K562 (cell line): ENCODE data around the gene VILL. TPM values are rescaled to one million over a fixed set of nuclear protein-coding genes. Genes with fewer than 3 reads are reported as not detected.

Source experiments
- ATAC-seq: fragments of 200-7000 bp; cut with Tn5 transposase; 3 replicates; pipeline ENCODE4 v1.9.1; 2020; ENCODE audit warnings: moderate library complexity
- BruUV-seq: library from RNA; stranded (reverse); fragments of 400-500 nt; replicated peaks from 2 replicates; lab custom pipeline; 2021; lab: Mats Ljungman, UMichigan
- CTCF ChIA-PET: fragments of 300-600 bp; formaldehyde crosslinking; extraction: SDS; loops from one replicate; lab custom pipeline; 2021; ENCODE audit warnings: low intra/inter-chr PET ratio; lab: Yijun Ruan, JAX
- POLR2A ChIA-PET: fragments of 300-600, 350-650 bp; sonication (Branson Sonifier 250); formaldehyde crosslinking; extraction: SDS; loops from one replicate; lab custom pipeline; 2021; ENCODE audit warnings: antibody characterized with exemption, inconsistent platforms; lab: Yijun Ruan, JAX
- DNase-seq, 4 experiments: peaks; one replicate each; pipeline versions ENCODE4 v3.0.0 to v3.0.0-alpha.2; 2011 to 2018; ENCODE audit warnings: low spot score in 3 of 4, mixed read lengths in 3 of 4; ENCODE audit errors: extremely low read depth in 1 of 4
- FAIRE-seq: peaks from 2 replicates; lab custom pipeline; 2011; peaks lifted over from hg19 to GRCh38; lab: Jason Lieb, UNC
- H2AFZ ChIP-seq: 2 replicates; pipeline ENCODE4 v1.6.0; 2011; ENCODE audit warnings: low read depth, low read length, control low read depth, inconsistent platforms
- H3K27ac ChIP-seq: fragments of 200-600 bp; 3 replicates; pipeline ENCODE4 v1.8.0; 2011; ENCODE audit warnings: low read depth, mild to moderate bottlenecking, control low read depth, inconsistent platforms, low read length, moderate library complexity, mixed read lengths; ENCODE audit errors: extremely low read depth
- H3K27me3 ChIP-seq, 2 experiments: fragments of 300-600 bp in 1 of 2; 2 replicates in 1 of 2; 3 replicates in 1 of 2; pipeline versions ENCODE4 v1.6.0 to v1.8.0; 2011; ENCODE audit warnings: inconsistent platforms in 2 of 2, low read length in 2 of 2, mild to moderate bottlenecking in 1 of 2, mixed read lengths in 1 of 2, moderate library complexity in 1 of 2; ENCODE audit not compliant: control insufficient read depth in 2 of 2, insufficient read depth in 2 of 2
- H3K36me3 ChIP-seq: fragments of 300-600 bp; 3 replicates; pipeline ENCODE4 v1.8.0; 2011; ENCODE audit warnings: mild to moderate bottlenecking, low read length, inconsistent platforms; ENCODE audit not compliant: control insufficient read depth, insufficient read depth
- H3K4me1 ChIP-seq, 2 experiments: fragments of 200-600 bp in 1 of 2; replicated peaks in 1 of 2; 2 replicates in 1 of 2; 3 replicates in 1 of 2; pipeline versions ENCODE4 v1.5.1 to v1.8.0; 2011; ENCODE audit warnings: inconsistent platforms in 2 of 2, low read length in 2 of 2, mild to moderate bottlenecking in 1 of 2, mixed read lengths in 1 of 2, moderate library complexity in 1 of 2; ENCODE audit not compliant: control insufficient read depth in 2 of 2, insufficient read depth in 2 of 2
- H3K4me2 ChIP-seq: 2 replicates; pipeline ENCODE4 v1.6.1; 2011; ENCODE audit warnings: low read length, control low read depth, inconsistent platforms, mixed read lengths; ENCODE audit not compliant: insufficient read depth
- H3K4me3 ChIP-seq: fragments of 200-600 bp; sonication (generic), shearing (Covaris generic); 2 replicates; pipeline ENCODE4 v1.5.1; 2016; ENCODE audit warnings: control low read depth, inconsistent platforms
- H3K79me2 ChIP-seq: fragments of 200-600 bp; 3 replicates; pipeline ENCODE4 v1.8.0; 2011; ENCODE audit warnings: low read length, inconsistent platforms; ENCODE audit not compliant: control insufficient read depth, insufficient read depth
- H3K9ac ChIP-seq, 2 experiments: 2 replicates each; pipeline versions ENCODE4 v1.6.0 to v1.6.1; 2011; ENCODE audit warnings: low read depth in 2 of 2, low read length in 2 of 2, control low read depth in 1 of 2, inconsistent platforms in 1 of 2, mild to moderate bottlenecking in 1 of 2, mixed read lengths in 1 of 2; ENCODE audit not compliant: insufficient read depth in 1 of 2
- H3K9me1 ChIP-seq: one replicate; pipeline ENCODE4 v1.6.0; 2011; ENCODE audit warnings: inconsistent platforms, mild to moderate bottlenecking, low read length, moderate library complexity; ENCODE audit not compliant: control insufficient read depth, insufficient read depth
- H3K9me3 ChIP-seq: replicated peaks from 2 replicates; pipeline ENCODE4 v1.5.1; 2011; ENCODE audit warnings: low read depth, low read length, inconsistent platforms; ENCODE audit not compliant: control insufficient read depth, insufficient read depth
- H4K20me1 ChIP-seq: replicated peaks from 2 replicates; pipeline ENCODE4 v1.6.1; 2011; ENCODE audit warnings: low read length, inconsistent platforms, mixed read lengths; ENCODE audit not compliant: control insufficient read depth, insufficient read depth
- BCOR ChIP-seq: fragments of 450-650 bp; IDR thresholded peaks from 2 replicates; pipeline ENCODE4 v1.6.1; 2016
- ETV5 ChIP-seq: sonication (generic); formaldehyde crosslinking; IDR thresholded peaks from 2 replicates; pipeline ENCODE4 v1.4.0; 2020; ENCODE audit warnings: low read depth, mild to moderate bottlenecking, missing genetic modification reagents
- FOXA3 ChIP-seq, 2 experiments: fragments of 450-650 bp in 1 of 2; sonication (generic) in 1 of 2; formaldehyde crosslinking; IDR thresholded peaks in 1 of 2; conservative IDR thresholded peaks in 1 of 2; 2 replicates each; pipeline versions ENCODE4 v1.4.0 to v1.8.0; 2020 to 2022; ENCODE audit warnings: mild to moderate bottlenecking in 2 of 2, missing genetic modification reagents in 1 of 2
- SMARCB1 ChIP-seq: IDR thresholded peaks from 2 replicates; pipeline ENCODE4 v1.6.1; 2011; ENCODE audit warnings: improper control_type of control experiment, low read depth; ENCODE audit not compliant: insufficient read length
- TSHZ1 ChIP-seq: fragments of 250-450 bp; sonication (Bioruptor Pico); IDR thresholded peaks from 2 replicates; pipeline ENCODE4 v1.4.0; 2020; ENCODE audit warnings: mild to moderate bottlenecking, moderate library complexity
- USF1 ChIP-seq: sonication (generic); formaldehyde crosslinking; IDR thresholded peaks from 2 replicates; pipeline ENCODE4 v1.9.0; 2022; ENCODE audit warnings: mild to moderate bottlenecking, missing genetic modification reagents
- ZEB2 ChIP-seq: fragments of 450-650 bp; IDR thresholded peaks from 2 replicates; pipeline ENCODE4 v1.6.1; 2016
- ZNF398 ChIP-seq: fragments of 250-450 bp; sonication (Bioruptor Pico); IDR thresholded peaks from 2 replicates; pipeline ENCODE4 v1.8.0; 2021; ENCODE audit warnings: moderate library complexity, mild to moderate bottlenecking, inconsistent platforms
- WGBS: fragments of 100-300 bp; shearing (Covaris generic); methylation state at CpG from one replicate; pipeline ENCODE4 v1.1.6; 2016; ENCODE audit warnings: low coverage, mixed read lengths; ENCODE audit not compliant: insufficient coverage; ENCODE audit errors: missing lambda C conversion rate; 5-methylcytosine and 5-hydroxymethylcytosine counted together
- in situ Hi-C: fragments of 300-500 bp; cut with MboI; formaldehyde crosslinking; loops from 4 replicates; pipeline ENCODE4 v1.15.0; 2018; ENCODE audit warnings: inconsistent platforms, mixed read lengths
- intact Hi-C: fragments of 100-400 bp; cut with micrococcal nuclease; formaldehyde crosslinking; loops from 2 replicates; pipeline ENCODE4 v1.14.2; 2022
- polyA plus RNA-seq, 8 experiments: library from polyadenylated mRNA; depleted of rRNA in 4 of 8; stranded (reverse) in 5 of 8; unstranded in 3 of 8; fragments of >200 nt; fragmentation: Nextera tagmentation in 2 of 8; fragmentation: Illumina TruSeq in 1 of 8; extraction: Ambion mirVana in 2 of 8; extraction: Trizol in 1 of 8; gene quantifications; 2 replicates each; pipeline versions ENCODE4 v1.2.1 to v1.2.3, GENCODE V29; 2011 to 2014; ENCODE audit warnings: inconsistent platforms in 1 of 8, missing spikeins in 1 of 8
- total RNA-seq, 7 experiments: library from RNA; depleted of rRNA in 6 of 7; stranded (reverse); fragments of >200 nt in 6 of 7; fragmentation: Illumina TruSeq in 2 of 7; extraction: Trizol in 2 of 7; gene quantifications; 2 replicates each; pipeline versions ENCODE4 v1.2.1 to v1.2.3, GENCODE V29; 2011 to 2021; ENCODE audit warnings: low replicate concordance in 1 of 7
- TF ChIP-seq, protein P1 (sequence below): fragments of 450-650 bp; IDR thresholded peaks from 2 replicates; pipeline ENCODE4 v1.6.1; 2016; ENCODE audit warnings: missing biosample characterization, missing genetic modification characterization
- TF ChIP-seq, protein P2 (sequence below): sonication (generic); formaldehyde crosslinking; IDR thresholded peaks from 2 replicates; pipeline ENCODE4 v1.9.0; 2022; ENCODE audit warnings: mild to moderate bottlenecking, missing genetic modification reagents

The VILL gene
- total and polyA plus RNA-seq, 9 of the 15 experiments (the other 6 are each of a cell fraction or from before 2014, with no cell fraction given): 0.11 to 16.0 (median 8.8) TPM

DNA sequence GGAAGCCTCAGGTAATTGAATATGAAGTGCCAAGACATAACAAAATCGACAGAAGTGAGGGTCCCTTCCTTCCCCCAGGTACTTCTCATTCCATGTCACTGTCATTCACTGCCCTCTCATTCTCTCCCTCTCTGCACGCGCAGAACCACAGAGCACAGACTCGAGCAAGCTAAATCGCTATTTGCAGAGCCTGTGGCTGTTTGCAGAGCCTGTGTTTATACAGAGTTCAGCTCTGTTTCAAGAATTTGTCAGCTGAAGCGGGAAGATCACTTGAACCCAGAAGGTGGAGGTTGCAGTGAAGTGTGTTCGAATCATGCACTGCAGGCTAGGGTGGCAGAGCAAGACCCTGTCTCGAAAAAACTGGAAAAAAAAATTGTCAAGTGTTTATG lies 2.5 kb downstream of the VILL start:
- Histone ChIP-seq H2AFZ (peak overlapping the region; percentile 97), H3K4me1 (peaks cover 57 to 64% of the 10 kb centered on the region in 2 experiments), H3K9me1 (peaks cover 5% of the 10 kb centered on the region), H3K4me3 (peak overlapping the region; percentile 56; the same call in 1 of the 2 replicates), H3K4me2 (peak overlapping the region; percentile 86), H4K20me1 (no peaks in the 10 kb centered on the region), H3K27me3 (no peaks in the 10 kb centered on the region), H3K9me3 (no peaks in the 10 kb centered on the region), H3K36me3 (peaks cover 28% of the 10 kb centered on the region), H3K27ac (peak overlapping the region; percentile 93), H3K79me2 (peaks cover 22% of the 10 kb centered on the region), H3K9ac (peak overlapping the region; percentile 80 to 91)
- ChIA-PET CTCF (interaction anchor here (0.6 kb wide), 1 partner anchor 454 kb away, joined by 3 read pairs; no protein-coding TSS in a partner anchor), POLR2A (interaction anchor here (0.7 to 2.2 kb wide), 4 partner anchors 8 to 19 kb away, joined by 3 to 8 read pairs (median 6); no protein-coding TSS in a partner anchor)
- intact Hi-C loops: no loop called here
- ATAC-seq: no peak
- in situ Hi-C loops: no loop called here
- DNase-seq: no peak
- no peak for FAIRE-seq
- TF ChIP-seq, protein P1, sequence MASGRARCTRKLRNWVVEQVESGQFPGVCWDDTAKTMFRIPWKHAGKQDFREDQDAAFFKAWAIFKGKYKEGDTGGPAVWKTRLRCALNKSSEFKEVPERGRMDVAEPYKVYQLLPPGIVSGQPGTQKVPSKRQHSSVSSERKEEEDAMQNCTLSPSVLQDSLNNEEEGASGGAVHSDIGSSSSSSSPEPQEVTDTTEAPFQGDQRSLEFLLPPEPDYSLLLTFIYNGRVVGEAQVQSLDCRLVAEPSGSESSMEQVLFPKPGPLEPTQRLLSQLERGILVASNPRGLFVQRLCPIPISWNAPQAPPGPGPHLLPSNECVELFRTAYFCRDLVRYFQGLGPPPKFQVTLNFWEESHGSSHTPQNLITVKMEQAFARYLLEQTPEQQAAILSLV (tag): no peak
- TF ChIP-seq ETV5 (CRISPR knock-in tag) (no peak), TSHZ1 (CRISPR knock-in tag) (peak; percentile 4; the same call in 1 of the 2 replicates), USF1 (CRISPR knock-in tag) (0 out of 2 replicates have a peak, but pooled peaks have one; percentile 27), SMARCB1 (peak; percentile 4), ZNF398 (CRISPR knock-in tag) (no peak), ZEB2 (0 out of 2 replicates have a peak, but pooled peaks have one; percentile 5), FOXA3 (CRISPR knock-in tag; conservative IDR thresholded peaks at IDR 0.05 in 1 of 2, IDR thresholded peaks at IDR 0.05 in 1 of 2) (peak in 1 of 2 experiments; percentile 71; a peak in 2 of 4 replicates), BCOR (0 out of 2 replicates have a peak, but pooled peaks have one; percentile 14)
- TF ChIP-seq, protein P2, sequence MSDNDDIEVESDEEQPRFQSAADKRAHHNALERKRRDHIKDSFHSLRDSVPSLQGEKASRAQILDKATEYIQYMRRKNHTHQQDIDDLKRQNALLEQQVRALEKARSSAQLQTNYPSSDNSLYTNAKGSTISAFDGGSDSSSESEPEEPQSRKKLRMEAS (CRISPR knock-in tag): peak; percentile 37; the same call in 1 of the 2 replicates
- 52% methylated on average over 8 of the region's 8 CpGs for WGBS
- BruUV-seq: no TSS peak
